CD4-positive, alpha-beta T cell (primary cell): ENCODE results near the gene YPEL1. TPM values are rescaled to one million over a fixed set of nuclear protein-coding genes. Genes with fewer than 3 reads are reported as not detected.

Source experiments
- ATAC-seq: fragments of 200-7000 bp; cut with Tn5 transposase; one replicate; pipeline ENCODE4 v1.10.0; 2022; ENCODE audit warnings: mild to moderate bottlenecking; ENCODE audit not compliant: poor library complexity
- CTCF ChIA-PET: fragments of 350-600 bp; sonication (Branson Sonifier 250); formaldehyde crosslinking; loops from one replicate; lab custom pipeline; 2021; ENCODE audit warnings: antibody characterized with exemption, inconsistent platforms; lab: Charles Lee
- POLR2A ChIA-PET: fragments of 350-600 bp; sonication (Branson Sonifier 250); formaldehyde crosslinking; loops from one replicate; lab custom pipeline; 2021; ENCODE audit warnings: antibody characterized with exemption, inconsistent platforms; lab: Charles Lee
- DNase-seq, 14 experiments: peaks; one replicate each; pipeline ENCODE4 v3.0.0-alpha.2; 2013 to 2020; ENCODE audit warnings: mixed read lengths in 2 of 14
- H3K27ac ChIP-seq, 2 donors: one replicate each; pipeline versions ENCODE4 v1.5.1 to v1.7.0; 2013; ENCODE audit warnings: low read length in 2 of 2, low read depth in 1 of 2, mild to moderate bottlenecking in 1 of 2
- H3K27me3 ChIP-seq, 2 experiments: 1 replicate in 1 of 2; 2 replicates in 1 of 2; pipeline versions ENCODE4 v1.6.1 to v1.7.0; 2013; ENCODE audit warnings: low read length in 2 of 2, control low read depth in 1 of 2, mild to moderate bottlenecking in 1 of 2, moderate library complexity in 1 of 2; ENCODE audit not compliant: insufficient read depth in 2 of 2, control insufficient read depth in 1 of 2
- H3K36me3 ChIP-seq: one replicate; pipeline ENCODE4 v1.6.1; 2013; ENCODE audit warnings: low read length, control low read depth; ENCODE audit not compliant: insufficient read depth
- H3K4me1 ChIP-seq: one replicate; pipeline ENCODE4 v1.6.1; 2013; ENCODE audit warnings: low read length, control low read depth; ENCODE audit not compliant: insufficient read depth
- H3K4me3 ChIP-seq: one replicate; pipeline ENCODE4 v1.5.1; 2013; ENCODE audit warnings: mild to moderate bottlenecking, low read length, moderate library complexity
- H3K9me3 ChIP-seq, 2 experiments: 1 replicate in 1 of 2; 2 replicates in 1 of 2; pipeline versions ENCODE4 v1.6.1 to v1.7.0; 2013; ENCODE audit warnings: low read length in 2 of 2, mild to moderate bottlenecking in 2 of 2, control low read depth in 1 of 2, moderate library complexity in 1 of 2; ENCODE audit not compliant: control insufficient read depth in 1 of 2, insufficient read depth in 1 of 2
- H3K27ac Mint-ChIP-seq: one replicate; pipeline ENCODE4 v1.8.0; 2020; ENCODE audit warnings: mixed read lengths
- H3K27me3 Mint-ChIP-seq: one replicate; pipeline ENCODE4 v1.8.0; 2021; ENCODE audit warnings: mixed read lengths
- H3K36me3 Mint-ChIP-seq: one replicate; pipeline ENCODE4 v1.8.0; 2021; ENCODE audit warnings: low read depth, mixed read lengths
- H3K4me1 Mint-ChIP-seq: one replicate; pipeline ENCODE4 v1.8.0; 2021; ENCODE audit warnings: low read depth, mixed read lengths
- H3K4me3 Mint-ChIP-seq: one replicate; pipeline ENCODE4 v1.8.0; 2020; ENCODE audit warnings: mild to moderate bottlenecking, mixed read lengths
- H3K9me3 Mint-ChIP-seq: one replicate; pipeline ENCODE4 v1.8.0; 2020; ENCODE audit warnings: mixed read lengths
- CTCF ChIP-seq: fragments of 200-600 bp; IDR thresholded peaks from one replicate; pipeline ENCODE4 v1.8.0; 2022; ENCODE audit warnings: antibody characterized with exemption, mild to moderate bottlenecking
- intact Hi-C, 2 experiments: fragments of 100-400 bp; cut with DNase I in 1 of 2; cut with micrococcal nuclease in 1 of 2; formaldehyde crosslinking; loops; one replicate each; pipeline versions ENCODE4 v1.15.1 to v1.9.0; 2023 to 2025; cut with DNase I, micrococcal nuclease
- total RNA-seq, 174 experiments: library from RNA in 2 of 174; stranded (reverse) in 2 of 174; gene quantifications; one replicate each; pipeline ENCODE4 v1.2.3 and lab custom pipeline; 2021 to 2026

The YPEL1 gene
- total RNA-seq, 2 experiments from 2014 or later, result 2.3 to 2.6 TPM

GRCh38 chr22:21714786-21715185 lies 20.8 kb downstream of the YPEL1 start:
- ChIA-PET POLR2A (no interaction called here), CTCF (interaction anchor here (1.0 kb wide), 1 partner anchor 238 kb away, joined by 3 read pairs; the partner anchor contains the start of gene PPM1F)
- Histone ChIP-seq H3K27me3 (no peaks in the 10 kb centered on the region), H3K4me1 (peaks cover 6% of the 10 kb centered on the region), H3K27ac (no peak overlapping the region), H3K36me3 (no peaks in the 10 kb centered on the region), H3K9me3 (no peaks in the 10 kb centered on the region), H3K4me3 (no peak overlapping the region)
- no peak for ATAC-seq
- no peak overlapping the region for H3K4me3 Mint-ChIP-seq
- no peaks in the 10 kb centered on the region for H3K9me3 Mint-ChIP-seq
- intact Hi-C loops, result no loop called here
- H3K27me3 Mint-ChIP-seq, result no peaks in the 10 kb centered on the region
- no peak for DNase-seq
- no peak for TF ChIP-seq CTCF
- peaks cover 7% of the 10 kb centered on the region for H3K4me1 Mint-ChIP-seq
- no peaks in the 10 kb centered on the region for H3K36me3 Mint-ChIP-seq
- H3K27ac Mint-ChIP-seq, result no peak overlapping the region

GRCh38 chr22:21714059-21714770 lies 21.4 kb downstream of the YPEL1 start:
- no peak overlapping the region for H3K4me3 ChIP-seq
- Mint-ChIP-seq H3K27me3 (no peaks in the 10 kb centered on the region), H3K9me3 (no peaks in the 10 kb centered on the region), H3K4me1 (peaks cover 7% of the 10 kb centered on the region), H3K36me3 (no peaks in the 10 kb centered on the region), H3K27ac (no peak overlapping the region), H3K4me3 (no peak overlapping the region)
- intact Hi-C loops, result no loop called here
- no peaks in the 10 kb centered on the region for H3K36me3 ChIP-seq
- no peaks in the 10 kb centered on the region for H3K9me3 ChIP-seq
- no peak for DNase-seq
- TF ChIP-seq CTCF, result no peak
- H3K27me3 ChIP-seq, result no peaks in the 10 kb centered on the region
- ChIA-PET CTCF (interaction anchor here (0.7 kb wide), 1 partner anchor 20 kb away, joined by 3 read pairs; no protein-coding TSS in a partner anchor), POLR2A (no interaction called here)
- H3K27ac ChIP-seq, result no peak overlapping the region
- ATAC-seq, result no peak
- peaks cover 6% of the 10 kb centered on the region for H3K4me1 ChIP-seq

- Histone ChIP-seq H3K27me3 (no peaks in the 10 kb centered on the region), H3K4me3 (no peak overlapping the region), H3K9me3 (no peaks in the 10 kb centered on the region), H3K4me1 (peaks cover 6% of the 10 kb centered on the region), H3K36me3 (peaks cover 2% of the 10 kb centered on the region), H3K27ac (no peak overlapping the region)
- H3K27ac Mint-ChIP-seq, result no peak overlapping the region
- CTCF ChIA-PET, result interaction anchor here (0.7 to 1.1 kb wide), 2 partner anchors 21 to 239 kb away, joined by 3 to 6 read pairs; partner anchors contain the start of gene PPM1F
- H3K27me3 Mint-ChIP-seq, result no peaks in the 10 kb centered on the region
- intact Hi-C loops, result loop anchor here in 1 of 2 experiments (1.0 kb wide), 2 partner anchors 225 to 239 kb away; partner anchors contain the start of gene PPM1F
- no peaks in the 10 kb centered on the region for H3K9me3 Mint-ChIP-seq
- H3K36me3 Mint-ChIP-seq, result no peaks in the 10 kb centered on the region
- peaks cover 7% of the 10 kb centered on the region for H3K4me1 Mint-ChIP-seq
- TF ChIP-seq CTCF, result no peak
- ATAC-seq (no peak), DNase-seq (no peak)
- POLR2A ChIA-PET, result no interaction called here
- no peak overlapping the region for H3K4me3 Mint-ChIP-seq
Measured at GRCh38 chr22:21713428-21714058, 22.1 kb downstream of the YPEL1 start.
